Left lobe of liver (tissue), 2 donors: ENCODE results near the gene PEMT. TPM values are rescaled to one million over a fixed set of nuclear protein-coding genes. Genes with fewer than 3 reads are reported as not detected.
A peak's percentile ranks its signal among the peaks of the same experiment; 100 is the strongest.

Source experiments
- ATAC-seq: fragments of 200-7000 bp; cut with Tn5 transposase; one replicate; pipeline ENCODE4 v1.9.1; 2020; ENCODE audit warnings: mild to moderate bottlenecking, moderate library complexity
- DNase-seq: peaks from one replicate; pipeline ENCODE4 v3.0.0-alpha.2; 2020; ENCODE audit warnings: low spot score
- total RNA-seq: library from RNA; stranded (reverse); gene quantifications from one replicate; pipeline ENCODE4 v1.2.1, GENCODE V29; 2021
- donor health status: DM: no; HTN: no; CAD: no; lungs with moderate emphysema.
- donor health status: DM: no; HTN: yes; CAD: no.

PEMT gene
- total RNA-seq, 1 donor from 2014 or later, result 180 TPM

- ATAC-seq, result no peak
- DNase-seq, result no peak
Observed at GRCh38 chr17:17555151-17555550, 36.4 kb downstream of the PEMT start.

GRCh38 chr17:17554266-17554665 is 37.2 kb downstream of the PEMT start:
- ATAC-seq, result no peak
- no peak for DNase-seq

DNA sequence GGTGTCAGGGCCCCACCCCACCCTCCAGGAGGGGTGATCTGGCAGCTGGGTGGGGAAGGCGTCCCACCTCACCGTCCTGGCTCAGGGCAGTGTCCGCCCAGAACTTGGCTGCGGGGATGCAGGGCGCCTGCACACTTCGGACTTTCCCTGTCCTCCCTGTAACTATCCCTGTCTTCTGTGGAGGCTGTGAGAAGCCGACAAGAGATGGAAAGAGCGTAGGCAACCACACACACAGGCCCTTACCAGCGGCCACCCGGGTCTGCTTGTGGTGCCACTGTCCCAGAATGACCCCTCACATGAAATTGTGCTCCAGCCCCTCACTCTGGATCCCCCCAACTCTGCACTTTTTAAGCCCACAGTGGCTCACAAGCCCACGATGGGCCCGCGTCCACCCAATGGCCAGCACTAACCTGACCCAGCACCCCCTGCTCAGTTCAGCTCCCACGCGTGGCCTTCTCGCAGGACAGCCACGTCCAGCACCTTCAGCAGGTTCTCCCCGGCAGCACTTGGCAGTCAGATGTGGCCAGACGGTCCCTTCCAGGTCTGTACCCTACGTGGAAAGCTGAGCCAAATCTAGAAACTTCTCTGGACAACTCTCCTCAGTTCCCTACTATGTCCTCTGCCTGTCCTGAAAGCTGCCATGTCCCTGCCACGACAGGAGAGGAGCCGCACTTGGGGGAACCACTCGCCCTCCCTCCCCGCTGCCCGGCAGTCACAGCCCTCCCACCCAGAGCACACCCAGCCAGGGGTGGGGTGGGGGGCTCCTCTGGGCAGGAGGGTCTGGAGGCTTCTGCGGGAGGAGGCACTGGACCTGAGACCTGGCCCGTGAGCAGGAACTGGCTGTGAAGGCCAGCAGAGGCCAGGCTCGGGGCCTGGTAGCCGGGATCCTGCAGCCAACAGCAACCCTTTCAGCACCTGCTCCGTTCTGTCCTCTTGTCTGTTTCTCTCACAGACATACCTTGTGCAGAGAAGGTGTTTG is 38.0 kb downstream of the PEMT start:
- DNase-seq (no peak), ATAC-seq (peak; percentile 14)

GRCh38 chr17:17552351-17553216 is 38.9 kb downstream of the PEMT start:
- no peak for DNase-seq
- ATAC-seq, result no peak

DNA sequence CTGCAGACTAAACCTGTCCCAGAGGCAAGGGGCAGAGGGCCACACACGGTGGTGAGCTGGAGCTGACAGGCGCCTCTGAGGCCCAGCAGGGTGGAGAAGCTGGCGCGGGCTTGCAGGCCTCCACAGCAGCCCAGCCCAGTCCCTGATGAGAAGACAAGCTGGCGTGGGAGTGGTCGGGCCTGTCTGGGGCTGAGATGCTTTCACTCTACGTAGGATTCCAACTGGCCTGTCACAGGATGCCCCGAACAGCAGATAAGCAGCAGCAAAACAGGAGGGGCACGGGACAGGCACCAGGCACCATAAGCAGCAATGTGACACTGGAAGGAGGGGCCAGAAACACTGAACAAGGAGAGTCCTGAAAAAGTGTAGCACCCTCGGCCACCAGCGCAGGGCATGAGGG is 40.1 kb downstream of the PEMT start:
- ATAC-seq, result no peak
- no peak for DNase-seq

- no peak for ATAC-seq
- no peak for DNase-seq
Observed at GRCh38 chr17:17549732-17550366, 41.7 kb downstream of the PEMT start.

GRCh38 chr17:17548044-17548443 is 43.5 kb downstream of the PEMT start:
- DNase-seq, result no peak
- ATAC-seq, result peak; percentile 63

DNA sequence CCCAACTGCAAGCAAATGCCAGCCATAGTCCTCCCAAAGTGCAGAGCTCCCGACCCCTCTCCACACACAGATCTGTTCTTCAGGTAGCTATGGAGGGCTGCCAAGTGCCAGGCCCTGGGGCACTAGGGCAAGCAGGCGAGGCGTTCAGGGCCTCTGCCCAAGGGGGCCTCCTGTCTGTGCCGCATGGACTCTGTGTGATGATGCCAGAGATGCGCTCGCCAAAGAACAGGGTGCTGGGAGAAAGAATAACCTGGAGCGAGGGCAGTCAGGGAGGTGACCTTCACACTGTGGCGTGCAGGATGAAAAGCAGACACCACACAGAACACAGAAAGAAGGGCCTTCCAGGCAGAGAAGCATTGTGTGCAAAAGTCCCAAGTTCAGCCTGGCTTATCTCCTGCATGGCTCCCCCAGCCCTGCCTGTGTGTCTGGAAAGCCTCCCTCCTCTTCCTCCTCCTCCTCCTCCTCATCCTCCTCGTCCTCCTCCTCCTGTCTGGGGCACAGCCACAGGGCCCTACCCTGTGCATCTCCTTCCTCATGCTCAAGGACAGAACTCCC is 44.2 kb downstream of the PEMT start:
- ATAC-seq, result peak; percentile 79
- DNase-seq, result peak; percentile 80

GRCh38 chr17:17546399-17547185 is 44.9 kb downstream of the PEMT start:
- DNase-seq, result no peak
- ATAC-seq, result no peak

GRCh38 chr17:17545984-17546383 is 45.5 kb downstream of the PEMT start:
- no peak for DNase-seq
- no peak for ATAC-seq

DNA sequence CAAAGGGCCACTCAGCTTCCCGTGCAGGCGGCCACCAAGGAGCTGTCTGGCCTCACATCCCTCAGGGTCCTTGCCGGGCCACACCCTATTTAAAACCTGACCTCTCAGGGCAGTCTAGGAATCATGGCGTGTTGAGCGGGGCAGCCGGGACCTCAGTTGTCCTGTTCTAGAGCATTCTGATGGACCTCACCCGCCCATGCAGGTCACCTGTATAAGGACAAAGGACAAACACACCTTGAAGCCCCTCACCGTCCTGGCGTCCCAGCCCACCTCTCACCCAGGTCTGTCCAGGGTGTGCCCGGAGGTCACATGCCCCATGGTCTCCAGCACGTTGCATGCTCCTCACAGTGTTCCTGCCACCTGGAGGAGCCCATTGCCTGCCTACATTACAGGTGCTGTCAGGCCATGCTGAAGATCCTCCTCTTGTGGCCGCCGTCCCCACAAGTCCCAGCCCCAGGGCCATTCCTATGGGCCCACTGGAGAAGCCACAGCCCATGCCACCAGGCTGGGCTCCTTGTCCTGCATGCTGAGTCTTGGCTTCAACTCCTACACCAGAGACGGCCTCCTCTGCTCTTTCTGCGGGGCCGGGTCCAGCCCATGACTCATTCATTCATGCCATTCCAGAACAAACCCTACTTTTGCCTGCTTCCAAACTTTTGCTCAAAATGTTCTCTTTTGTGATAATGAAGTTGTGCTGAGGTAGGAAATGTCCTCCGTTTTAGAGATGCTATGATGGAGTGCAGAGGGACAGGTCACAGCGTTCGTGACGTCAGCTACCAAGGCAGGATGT is 46.3 kb downstream of the PEMT start:
- ATAC-seq (no peak), DNase-seq (no peak)

- no peak for ATAC-seq
- DNase-seq, result no peak
Observed at GRCh38 chr17:17542906-17543635, 48.4 kb downstream of the PEMT start.

- ATAC-seq, result no peak
- DNase-seq, result no peak
Observed at GRCh38 chr17:17541640-17542001, 49.9 kb downstream of the PEMT start.

- ATAC-seq, result peak; percentile 34
- DNase-seq, result no peak
Observed at GRCh38 chr17:17540935-17541639, 50.4 kb downstream of the PEMT start.

DNA sequence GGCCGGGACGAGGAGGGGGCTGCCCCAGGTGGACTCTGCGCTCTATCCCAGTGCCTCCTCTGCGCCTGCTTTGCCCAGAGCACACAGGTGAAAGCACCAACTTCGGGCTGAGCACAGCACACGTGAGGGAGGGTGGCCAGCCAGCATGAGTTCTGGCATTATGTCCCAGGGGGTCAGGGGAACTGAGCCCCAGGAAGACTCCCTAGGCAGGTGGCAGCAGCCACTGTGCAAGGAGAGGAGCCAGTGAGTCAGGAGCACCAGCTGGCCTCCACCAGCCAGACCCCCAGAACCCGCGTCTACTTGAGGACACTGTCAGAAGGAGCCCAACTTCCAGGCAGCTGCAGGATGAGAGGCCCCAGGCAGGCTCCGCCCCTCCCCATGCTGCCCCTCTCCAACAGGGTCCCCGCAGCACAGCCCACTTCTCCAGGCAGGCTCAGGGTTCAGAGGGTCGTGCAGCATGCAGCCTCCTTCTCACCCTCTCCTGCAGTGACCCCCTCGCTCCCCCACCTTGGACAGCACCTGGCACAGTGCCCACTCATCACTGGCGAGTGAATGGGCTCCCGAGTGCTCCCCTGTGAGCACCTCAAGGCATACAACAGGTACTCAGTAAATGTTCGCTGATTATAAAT is 51.1 kb downstream of the PEMT start:
- ATAC-seq, result no peak
- no peak for DNase-seq

DNA sequence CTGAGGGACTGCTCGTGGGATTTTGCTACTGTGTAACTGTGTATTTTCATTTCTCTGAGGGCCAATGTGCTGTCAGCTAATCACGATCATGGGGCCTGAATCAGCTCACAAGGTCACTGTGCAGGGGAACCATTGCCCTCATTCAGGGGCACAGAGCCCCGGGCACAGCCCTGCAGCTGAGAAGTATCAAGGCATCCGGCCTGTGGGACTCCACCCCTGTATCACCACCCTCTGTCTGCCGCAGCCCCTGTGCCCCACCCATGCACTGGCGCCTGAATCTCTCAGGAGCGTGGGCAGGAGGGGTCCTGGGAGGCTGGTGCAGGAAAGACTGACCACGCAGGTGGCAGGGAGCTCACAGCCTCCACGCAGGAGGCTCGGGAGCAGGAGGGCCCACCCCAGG is 51.9 kb downstream of the PEMT start:
- no peak for DNase-seq
- peak; percentile 4 for ATAC-seq
